Karpas-422 (cell line): Measurements from ENCODE around the gene HES7. TPM values are rescaled to one million over a fixed set of nuclear protein-coding genes. Genes with fewer than 3 reads are reported as not detected.

Experiments
- small RNA-seq: library from RNA; depleted of rRNA; stranded (forward); fragments of <200 nt; gene quantifications from one replicate; pipeline ENCODE3, GENCODE V24; 2014
- total RNA-seq: library from RNA; depleted of rRNA; stranded (reverse); fragments of >200 nt; shearing (Covaris generic); gene quantifications from 2 replicates; pipeline ENCODE4 v1.2.3, GENCODE V29; 2014; ENCODE audit warnings: low replicate concordance; rRNA removed

Gene HES7
- total RNA-seq, 1 experiment from 2014 or later: 0.37 TPM

Small RNA genes lying within 50 kb of the gene (small RNA-seq; reads per million reads assigned to genes)
- not detected for gene MIR4314

Other genes starting within 250 kb of the HES7 start
- gene CHD3, start 235.3 kb downstream of the HES7 start, total RNA-seq: 191 and 346 TPM in 2 replicates
- gene RNF227, start 207.8 kb downstream of the HES7 start, total RNA-seq: 2.1 and 3.5 TPM in 2 replicates
- 5.6 and 10.0 TPM in 2 replicates for gene KCNAB3, start 194.2 kb downstream of the HES7 start, total RNA-seq
- gene TRAPPC1, start 192.2 kb downstream of the HES7 start, total RNA-seq: 54.4 and 60.8 TPM in 2 replicates
- 14.6 and 28.5 TPM in 2 replicates for gene CNTROB, start 191.9 kb downstream of the HES7 start, total RNA-seq
- gene GUCY2D, start 121.5 kb downstream of the HES7 start, total RNA-seq: not detected in 2 replicates
- not detected in 2 replicates for gene ALOX15B, start 85.0 kb downstream of the HES7 start, total RNA-seq
- gene ALOX12B, start 36.4 kb downstream of the HES7 start, total RNA-seq: 0.22 and 1.5 TPM in 2 replicates
- gene ALOXE3, start 5.6 kb downstream of the HES7 start, total RNA-seq: 0.18 TPM in 1 of 2 replicates, not detected in the other
- gene PER1, start 28.3 kb upstream of the HES7 start, total RNA-seq: 12.7 and 24.0 TPM in 2 replicates
- 24.5 and 47.7 TPM in 2 replicates for gene VAMP2, start 38.8 kb upstream of the HES7 start, total RNA-seq
- 70.7 and 134 TPM in 2 replicates for gene TMEM107, start 52.3 kb upstream of the HES7 start, total RNA-seq
- gene BORCS6, start 66.1 kb upstream of the HES7 start, total RNA-seq: 10.3 and 34.4 TPM in 2 replicates
- gene AURKB, start 86.5 kb upstream of the HES7 start, total RNA-seq: 71.0 and 82.4 TPM in 2 replicates
- gene CTC1, start 124.0 kb upstream of the HES7 start, total RNA-seq: 16.4 and 19.7 TPM in 2 replicates
- gene PFAS, start 125.2 kb upstream of the HES7 start, total RNA-seq: 39.9 and 129 TPM in 2 replicates
- 25.5 and 41.3 TPM in 2 replicates for gene RANGRF, start 164.6 kb upstream of the HES7 start, total RNA-seq
- 4.8 and 7.6 TPM in 2 replicates for gene SLC25A35, start 171.3 kb upstream of the HES7 start, total RNA-seq
- gene ARHGEF15, start 186.1 kb upstream of the HES7 start, total RNA-seq: not detected in 2 replicates
- not detected in 2 replicates for gene ODF4, start 215.7 kb upstream of the HES7 start, total RNA-seq